ENCODE results near the gene CSPG4.
"Not testable (repeated sequence)": the region's sequence is repeated elsewhere in the genome, so short reads cannot be mapped to it uniquely, and the experiment has no call there.

CSPG4 gene

DNA sequence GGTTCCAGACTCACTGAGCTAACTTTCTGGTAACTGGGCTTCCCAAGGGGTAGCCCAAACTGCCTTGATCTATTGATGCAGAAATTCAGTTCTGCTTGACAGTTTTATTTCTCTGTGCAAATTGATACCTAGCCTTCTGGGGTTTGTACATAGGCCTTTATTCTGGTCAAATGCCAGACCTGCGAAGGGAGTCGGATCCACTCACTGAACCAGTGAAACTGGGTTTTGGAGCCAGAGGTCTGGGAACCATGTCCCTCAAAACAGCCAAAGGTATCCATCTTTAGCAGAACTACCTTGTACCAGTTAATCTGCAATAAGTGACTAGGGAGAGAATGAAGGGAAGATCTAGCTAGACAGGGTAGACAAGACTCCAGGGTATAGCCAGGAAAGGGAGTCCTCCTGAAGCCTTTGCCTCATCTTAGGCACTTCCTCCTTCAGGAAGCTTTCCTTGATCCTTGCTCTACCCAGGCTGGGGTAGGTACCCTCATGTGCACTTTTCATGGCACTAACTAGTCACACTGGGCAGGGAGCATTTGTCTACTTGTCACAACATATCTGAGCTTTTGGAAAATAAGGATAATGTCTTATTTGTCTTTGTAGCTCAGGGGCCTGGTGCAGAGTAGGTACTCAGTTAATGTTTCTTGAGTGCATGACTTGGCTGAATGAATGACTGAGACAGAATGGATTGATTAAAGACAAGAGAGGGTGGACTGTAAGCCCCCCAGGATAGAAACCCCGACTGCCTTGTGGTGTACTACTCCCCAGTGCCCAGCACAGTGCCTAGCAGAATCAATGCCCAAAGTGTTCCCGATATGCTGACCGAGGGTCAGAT is 66.3 kb downstream of the CSPG4 start:
- DNase-seq, result no peak

DNA sequence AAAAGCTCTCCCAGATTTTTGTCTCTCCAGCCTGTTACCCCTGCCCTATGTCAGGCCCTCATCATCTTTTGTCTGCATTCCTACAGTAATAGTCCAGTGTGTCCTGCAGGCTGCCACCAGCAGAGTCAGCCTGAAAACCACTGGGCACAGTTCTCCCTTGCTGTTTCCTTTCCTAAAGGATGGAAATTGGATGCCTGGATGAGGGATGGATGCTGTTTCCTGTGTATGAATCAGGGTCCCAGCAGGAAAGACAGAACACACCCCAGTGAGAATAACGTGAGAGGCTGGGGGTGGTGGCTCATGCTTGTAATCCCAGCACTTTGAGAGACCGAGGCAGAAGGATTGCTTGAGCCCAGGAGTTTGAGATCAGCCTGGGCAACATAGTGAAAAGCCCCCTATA is 68.3 kb downstream of the CSPG4 start:
- no peak for DNase-seq

DNA sequence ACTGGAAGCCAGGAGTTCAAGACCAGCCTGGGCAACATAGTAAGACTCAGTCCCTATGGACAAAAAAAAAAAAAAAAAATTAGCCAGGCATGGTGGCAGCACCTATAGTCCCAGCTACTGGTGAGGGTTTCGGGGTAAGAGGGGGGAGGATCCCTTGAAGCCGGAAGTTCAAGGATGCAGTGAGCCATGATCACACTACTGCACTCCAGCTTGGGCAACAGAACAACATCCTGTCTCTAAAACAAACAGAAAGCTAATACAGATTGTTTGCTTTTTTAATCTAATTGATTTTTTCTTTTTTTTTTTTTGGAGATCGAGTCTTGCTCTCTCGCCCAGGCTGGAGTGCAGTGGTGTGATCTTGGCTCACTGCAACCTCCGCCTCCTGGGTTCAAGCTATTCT is 71.0 kb downstream of the CSPG4 start:
- no peak for DNase-seq

DNA sequence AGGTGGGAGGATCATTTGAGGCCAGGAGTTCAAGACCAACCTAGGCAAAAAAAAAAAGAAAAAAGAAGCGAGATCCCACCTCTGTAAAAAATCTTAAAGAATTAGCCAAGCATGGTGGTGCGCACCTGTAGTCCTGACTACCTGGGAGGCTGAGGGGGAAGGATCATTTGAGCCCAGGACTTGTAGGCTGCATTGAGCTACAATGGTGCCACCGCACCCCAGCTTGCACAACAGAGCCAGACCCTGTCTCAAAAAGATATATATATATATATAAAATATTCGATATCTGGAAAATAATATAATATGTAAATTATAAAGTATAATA is 71.5 kb downstream of the CSPG4 start:
- DNase-seq, result no peak

DNA sequence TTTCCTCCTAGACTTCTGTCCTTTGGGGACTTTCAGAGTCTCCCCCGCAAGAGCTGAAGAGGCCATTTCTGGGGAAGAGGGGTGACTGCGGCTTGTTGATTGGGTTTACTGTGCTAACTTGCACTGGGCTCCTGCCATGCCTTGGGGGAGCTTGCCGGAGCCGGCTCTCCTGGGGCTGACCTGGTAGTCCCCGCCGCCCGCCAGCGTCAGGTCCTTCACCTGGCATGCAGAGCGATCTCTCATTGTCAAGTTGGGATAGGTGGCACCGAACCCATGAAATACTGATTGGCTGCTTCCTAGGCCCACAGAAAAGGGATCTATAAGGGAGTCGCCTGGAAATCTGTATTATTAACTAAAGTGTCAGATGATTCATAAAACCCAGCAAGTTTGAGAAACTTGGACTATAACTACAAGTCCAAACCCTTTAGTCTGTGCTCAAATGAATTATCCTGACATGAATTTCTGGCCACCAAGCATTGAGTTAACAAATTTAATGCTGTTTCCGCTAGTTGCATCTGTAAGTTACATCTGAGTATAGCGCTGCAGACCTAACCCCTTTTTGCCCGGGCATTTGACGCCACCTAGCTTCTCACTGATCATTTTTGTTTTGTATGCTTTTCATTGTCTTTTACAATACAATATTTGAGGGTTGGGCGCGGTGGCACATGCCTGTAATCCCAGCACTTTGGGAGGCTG is 72.0 kb downstream of the CSPG4 start:
- peak; percentile 46 for DNase-seq

DNA sequence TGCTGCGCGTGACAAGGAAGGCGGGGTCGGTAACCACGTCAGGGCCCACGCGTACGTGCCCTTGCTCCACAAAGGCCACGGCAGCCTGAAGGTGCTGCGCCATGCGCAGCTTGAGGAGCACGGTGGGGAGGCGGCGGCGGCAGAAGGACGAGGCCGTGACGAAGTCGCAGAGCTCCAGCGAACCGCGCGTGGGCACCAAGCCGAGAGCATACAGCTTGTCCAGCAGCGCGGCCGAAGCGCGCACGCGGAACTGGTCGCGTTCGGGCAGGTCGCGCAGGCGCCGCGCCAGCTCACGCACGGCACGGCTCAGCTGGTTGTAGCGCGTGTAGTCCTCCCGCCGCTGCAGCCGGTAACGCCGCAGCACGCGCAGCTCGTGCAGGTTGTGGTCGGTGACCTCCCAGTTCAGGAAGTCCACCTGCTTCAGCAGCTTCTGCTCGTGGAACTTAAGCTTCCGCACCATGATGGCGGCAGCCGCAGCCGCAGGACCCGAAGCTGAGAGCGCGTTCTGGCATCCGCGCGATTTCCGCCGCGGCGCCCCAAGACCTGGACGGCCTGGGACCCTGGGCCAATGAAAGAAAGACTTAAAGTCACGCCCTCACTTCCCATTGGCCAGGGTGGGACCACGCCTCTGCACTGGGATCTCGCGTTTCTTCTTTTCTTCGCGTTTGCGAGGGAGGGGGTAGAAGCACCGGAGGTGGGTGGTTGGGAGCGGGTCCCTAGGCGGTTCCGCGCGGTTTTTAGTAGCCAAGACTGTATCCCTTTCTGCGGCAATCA is 72.8 kb downstream of the CSPG4 start, which contains the start of gene IMP3:
TSS of gene IMP3 (minus strand) at position 516 of the 774 bp plus-strand sequence. CDS start at position 460, 56 bp downstream.
- DNase-seq, result peak; percentile 89

DNA sequence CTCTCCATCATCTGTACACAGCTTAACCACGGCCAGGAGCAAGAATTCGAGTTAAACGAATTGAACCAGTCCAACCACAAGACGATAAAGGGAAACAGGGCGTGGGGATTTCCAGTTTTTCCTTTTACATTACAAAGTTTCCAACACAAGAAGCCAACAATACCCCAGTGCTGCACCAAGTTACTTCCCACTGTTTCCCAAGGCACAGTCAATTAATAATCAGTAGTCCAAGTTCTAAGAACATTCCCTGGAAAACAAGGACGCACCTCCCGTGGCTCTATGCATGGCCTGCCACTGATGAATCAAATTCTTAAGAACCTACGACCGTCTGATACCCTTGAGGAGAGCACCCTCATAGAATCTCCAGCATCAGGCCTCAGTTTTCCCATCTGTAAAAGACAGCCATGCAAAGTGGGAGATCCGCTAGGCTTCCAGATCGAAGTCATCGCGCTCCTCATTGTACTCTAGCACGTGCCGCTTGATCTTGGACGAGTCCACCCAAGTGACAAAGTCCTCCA is 73.4 kb downstream of the CSPG4 start:
- no peak for DNase-seq

DNA sequence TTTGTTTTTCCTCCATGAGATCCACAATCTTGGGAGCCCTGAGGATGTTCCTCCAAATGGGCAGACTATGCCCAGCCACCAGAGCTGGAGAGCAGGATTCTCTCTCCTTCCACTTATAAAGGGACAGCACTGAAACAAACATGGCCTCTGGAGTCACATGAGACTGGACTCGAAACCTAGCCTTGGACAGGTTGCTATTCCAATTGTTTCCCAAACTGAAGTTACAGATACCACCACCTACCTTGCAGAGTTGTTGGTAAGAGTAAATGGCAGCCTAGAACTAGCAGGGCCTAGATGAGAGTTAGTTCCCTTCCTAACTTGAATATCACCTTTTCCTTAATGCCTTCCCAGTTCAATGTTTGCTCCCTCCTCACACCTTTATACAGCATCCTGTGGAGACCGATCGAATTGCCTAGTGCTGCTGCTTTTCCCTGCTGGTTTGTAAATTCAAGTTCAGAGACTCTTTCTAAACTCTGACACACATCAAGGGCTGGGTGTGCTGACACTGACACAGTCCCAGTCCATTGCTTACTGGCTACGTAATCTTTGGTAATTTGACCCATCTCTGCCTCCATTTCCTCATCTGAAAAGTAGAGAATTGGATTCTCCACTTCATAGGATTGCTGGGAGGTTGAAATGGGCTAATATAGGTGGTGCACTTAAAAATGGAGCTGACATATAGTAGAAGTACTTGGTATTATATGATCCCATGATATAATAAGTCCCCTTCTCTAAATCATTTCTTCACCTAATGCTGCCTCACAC is 75.2 kb downstream of the CSPG4 start:
- no peak for DNase-seq

DNA sequence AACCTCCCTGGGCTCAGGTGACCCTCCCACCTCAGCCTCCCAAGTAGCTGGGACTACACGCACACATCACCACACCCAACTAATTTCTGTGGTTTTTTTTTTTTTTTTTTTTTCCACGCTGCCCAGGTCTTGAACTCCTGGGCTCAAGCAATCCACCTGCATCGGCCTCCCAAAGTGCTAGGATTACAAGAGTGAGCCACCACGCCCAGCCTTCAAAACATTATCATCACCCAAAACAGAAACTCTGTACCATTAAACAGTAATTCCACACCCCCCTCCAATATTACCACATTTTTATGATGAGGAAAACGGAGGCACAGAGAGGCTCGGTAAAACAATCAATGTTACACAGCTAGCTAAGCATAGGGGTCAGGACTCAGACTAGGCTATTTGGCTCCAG is 76.6 kb downstream of the CSPG4 start:
- DNase-seq, result no peak

DNA sequence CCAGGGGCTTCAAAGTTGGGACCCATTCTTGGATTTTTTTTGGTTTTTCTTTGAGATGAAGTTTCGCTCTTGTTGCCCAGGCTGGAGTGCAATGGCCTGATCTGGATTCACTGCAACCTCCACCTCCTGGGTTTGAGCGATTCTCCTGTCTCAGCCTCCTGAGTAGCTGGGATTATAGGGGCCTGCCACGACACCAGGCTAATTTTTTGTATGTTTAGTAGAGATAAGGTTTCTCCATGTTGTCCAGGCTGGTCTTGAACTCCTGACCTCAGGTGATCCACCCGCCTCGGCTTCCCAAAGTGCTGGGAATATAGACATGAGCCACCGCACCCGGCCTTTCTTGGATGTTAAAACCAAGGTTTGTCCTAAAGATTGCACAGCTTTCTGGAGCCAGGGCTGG is 78.7 kb downstream of the CSPG4 start:
- DNase-seq, result not testable (repeated sequence)

DNA sequence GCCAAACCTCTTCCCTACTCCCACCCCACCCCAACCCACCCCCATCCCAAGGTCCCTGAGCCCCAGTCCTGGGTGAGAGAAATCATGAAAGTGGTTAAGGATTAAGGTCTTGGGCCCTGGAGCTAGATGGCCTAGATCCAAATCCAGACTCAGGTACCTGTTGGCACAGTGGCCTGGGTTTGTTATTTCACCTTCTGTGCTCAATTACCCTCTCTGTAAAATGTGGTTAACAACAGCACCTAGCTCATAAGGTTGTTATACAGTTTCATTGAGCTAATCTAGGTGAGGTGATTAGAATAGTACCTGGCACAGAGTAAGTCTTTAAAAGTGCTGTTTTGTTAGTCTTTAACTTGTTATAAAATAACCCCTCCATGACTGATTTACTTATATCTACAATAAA is 80.7 kb downstream of the CSPG4 start:
- DNase-seq, result no peak

DNA sequence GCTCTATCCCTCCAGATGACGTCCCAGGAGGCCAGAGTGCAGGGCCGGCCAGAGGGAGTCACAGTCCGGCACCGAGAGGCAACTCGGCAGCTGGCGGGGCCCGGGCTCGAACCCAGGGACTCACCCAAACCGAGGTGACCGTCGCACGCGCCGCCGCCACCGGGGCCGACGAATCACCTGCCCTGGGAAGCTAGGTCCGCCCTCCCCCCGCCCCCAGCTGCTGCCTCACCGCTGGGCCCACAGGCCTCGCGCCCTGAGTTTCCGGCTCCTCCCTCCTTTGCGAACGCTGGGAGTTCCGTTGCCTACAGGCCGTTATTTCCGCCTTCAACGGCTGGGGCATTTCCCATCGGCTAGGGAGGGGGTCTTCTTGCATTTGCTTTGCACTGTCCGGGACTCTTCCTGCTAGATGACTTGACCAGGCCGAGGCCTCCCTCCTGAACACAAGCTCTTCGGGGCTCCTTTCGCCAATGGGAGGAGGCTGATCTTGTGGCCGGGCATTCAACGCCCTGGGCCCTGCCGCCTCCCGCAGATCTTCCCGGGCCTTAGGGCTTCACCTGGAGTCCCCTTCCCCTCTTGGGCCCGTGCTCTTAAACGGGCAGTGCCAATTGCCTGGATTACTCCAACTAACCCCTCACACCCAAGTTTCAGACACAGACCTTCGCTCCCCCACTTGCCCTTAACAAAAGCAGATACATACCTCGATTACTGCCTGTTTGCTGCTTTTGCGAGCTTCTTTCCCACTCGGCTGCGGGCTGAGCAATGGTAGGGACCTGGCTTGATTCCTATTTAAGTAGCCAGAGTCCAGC is 86.9 kb downstream of the CSPG4 start, which contains the start of gene SNUPN:
TSS of gene SNUPN (minus strand) at position 184 of the 806 bp plus-strand sequence. CDS start 4,674 bp downstream, outside the sequence.
- DNase-seq, result peak; percentile 88
